DMS153 treated with DMSO at 0.1 percent for 48 hours (cell line): ENCODE measurements around the gene CDC42EP2.

Experiments
- DNase-seq: peaks from one replicate; lab custom pipeline; 2025; ENCODE audit not compliant: unreplicated experiment; lab: John Stamatoyannopoulos, UW

CDC42EP2 gene

DNA sequence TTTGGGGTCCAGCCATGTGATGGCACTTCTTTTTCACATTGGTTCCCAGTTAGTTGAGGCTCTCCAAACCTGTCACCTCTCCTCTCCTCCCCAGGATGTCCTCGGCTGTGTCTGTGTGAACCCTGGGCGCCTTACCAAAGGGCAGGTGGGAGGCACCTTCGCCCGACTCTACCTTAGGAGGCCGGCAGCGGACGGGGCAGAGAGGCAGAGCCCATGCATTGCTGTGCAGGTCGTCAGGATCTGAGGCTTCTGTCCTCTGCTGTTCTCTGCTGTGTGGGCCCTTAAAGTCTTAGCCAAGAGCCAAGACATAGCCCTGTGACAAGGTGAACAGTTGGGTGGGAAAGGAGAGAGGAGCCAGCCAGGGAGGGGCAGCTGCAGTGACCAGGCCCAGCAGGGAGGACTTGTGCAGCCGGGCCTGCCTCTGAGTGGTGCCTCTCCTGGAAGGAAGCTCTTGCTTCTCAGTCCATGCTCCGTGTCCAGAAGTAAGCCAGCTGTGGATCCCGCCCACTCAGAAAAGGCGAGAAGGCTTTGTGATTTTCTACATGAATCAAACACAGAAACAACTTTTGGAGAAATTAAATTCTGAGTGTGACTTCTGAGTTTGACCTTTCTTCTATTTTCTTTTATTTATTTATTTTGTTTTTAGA lies 17.5 kb upstream of the CDC42EP2 start:
- no peak for DNase-seq

DNA sequence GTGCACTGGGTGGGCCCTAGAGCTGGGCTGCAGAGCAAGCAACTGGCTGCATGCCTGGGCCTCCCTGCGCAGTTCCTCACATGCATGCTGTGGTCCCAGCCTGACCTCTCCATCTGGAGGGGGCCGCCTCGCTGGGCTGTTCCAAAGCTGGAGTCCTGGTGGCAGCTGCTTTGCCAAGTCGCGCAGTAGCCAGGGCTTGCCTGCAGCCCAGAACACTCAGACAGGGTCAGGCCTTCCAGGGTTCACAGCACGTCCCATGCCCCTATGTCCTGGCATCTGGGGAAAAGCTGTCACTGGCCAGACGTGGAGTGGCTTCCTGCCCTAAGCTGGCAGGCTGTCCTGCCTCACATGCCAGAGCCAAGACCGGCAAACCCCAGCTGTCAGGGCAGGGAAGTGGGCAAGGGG lies 16.5 kb upstream of the CDC42EP2 start:
- DNase-seq, result no peak

DNA sequence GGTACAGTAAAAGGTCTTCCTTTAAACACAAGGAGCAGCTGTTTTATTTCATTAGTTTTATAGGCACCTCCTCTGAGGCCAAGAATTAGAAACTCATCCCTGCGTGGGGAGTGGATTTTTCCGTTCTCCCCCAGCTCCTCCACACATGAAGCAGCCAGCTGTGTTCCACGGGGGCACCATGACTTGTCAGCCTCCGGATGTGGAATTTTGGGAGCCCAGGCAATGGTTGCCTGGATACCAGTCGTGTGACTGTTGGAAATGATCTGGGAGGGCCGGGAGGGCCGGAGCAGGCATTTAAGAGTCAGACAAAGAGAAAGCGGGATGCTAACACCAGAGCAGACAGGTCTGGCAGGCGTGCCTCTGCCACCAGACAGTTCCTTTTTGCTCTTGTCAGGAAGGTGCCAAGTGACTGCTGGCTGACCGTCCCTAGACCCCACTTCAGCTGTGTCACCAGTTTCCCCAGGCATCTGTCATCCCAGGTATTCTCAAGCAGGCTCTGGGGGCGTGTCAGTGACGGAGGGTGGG lies 15.9 kb upstream of the CDC42EP2 start:
- DNase-seq, result no peak

DNA sequence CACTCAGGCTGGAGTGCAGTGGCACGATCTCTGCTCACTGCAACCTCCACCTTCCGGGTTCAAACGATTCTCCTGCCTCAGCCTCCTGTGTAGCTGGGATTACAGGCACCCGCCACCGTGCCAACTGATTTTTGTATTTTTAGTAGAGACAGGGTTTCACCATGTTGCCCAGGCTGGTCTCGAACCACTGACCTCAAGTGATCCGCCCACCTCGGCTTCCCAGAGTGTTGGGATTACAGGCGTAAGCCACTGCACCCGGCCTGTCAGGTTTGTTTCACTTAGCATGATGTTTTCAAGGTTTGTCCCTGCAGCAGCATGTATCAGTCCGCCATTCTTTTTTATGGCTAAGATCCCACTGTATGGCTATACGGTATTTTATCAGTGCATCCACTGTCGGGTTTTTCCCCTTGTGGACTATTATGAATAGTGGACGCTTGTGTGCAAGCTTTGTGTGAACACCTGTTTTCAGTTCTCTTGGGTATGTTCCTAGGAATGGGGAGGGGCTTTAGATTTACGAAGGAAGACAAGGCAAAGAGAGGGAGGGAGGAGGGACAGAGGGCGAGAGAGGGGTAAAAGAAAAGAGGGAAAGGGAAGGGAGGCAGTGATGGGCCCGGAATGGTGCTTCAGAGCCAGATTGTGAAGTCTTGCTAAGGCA lies 13.9 kb upstream of the CDC42EP2 start:
- no peak for DNase-seq

DNA sequence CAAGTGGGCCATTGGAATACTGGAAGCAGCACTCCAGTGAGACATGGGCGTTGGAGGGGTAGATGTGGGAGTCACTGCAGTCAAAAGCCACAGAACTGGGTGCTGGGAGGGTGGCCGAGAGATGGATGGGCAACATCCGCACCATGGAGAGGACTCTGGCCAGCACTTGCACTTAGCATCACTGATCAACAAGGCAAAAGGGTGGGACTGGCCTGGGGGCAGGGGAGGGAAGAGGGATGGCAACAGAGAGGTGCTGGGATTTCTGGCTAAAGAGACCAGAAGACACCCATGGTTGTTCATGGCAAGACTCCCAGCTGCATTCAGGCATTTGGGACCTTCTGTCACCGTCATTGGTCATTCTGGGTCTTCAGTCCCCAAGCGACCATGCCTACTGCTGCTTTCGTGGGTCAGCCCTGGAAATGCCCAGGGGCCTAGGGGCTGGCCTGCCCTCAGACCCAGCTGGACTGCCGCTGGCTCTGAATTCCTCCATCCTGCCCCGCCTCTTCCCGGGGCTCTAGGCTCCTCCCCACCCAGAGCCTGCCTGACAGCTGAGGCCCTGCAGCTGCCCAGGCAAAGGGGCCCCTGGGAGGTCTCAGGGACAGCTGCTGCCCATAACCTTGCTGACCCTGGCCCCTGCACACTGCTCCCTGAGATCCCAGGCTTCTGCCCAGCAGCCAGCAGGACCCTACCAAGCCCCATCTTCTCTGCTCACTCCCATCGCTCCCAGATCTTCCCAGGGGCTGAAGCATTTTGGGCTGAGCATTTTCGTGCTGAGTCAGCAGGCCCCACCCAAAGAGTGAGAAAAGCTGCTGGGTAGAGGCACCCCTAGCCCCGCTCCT lies 13.0 kb upstream of the CDC42EP2 start:
- no peak for DNase-seq

DNA sequence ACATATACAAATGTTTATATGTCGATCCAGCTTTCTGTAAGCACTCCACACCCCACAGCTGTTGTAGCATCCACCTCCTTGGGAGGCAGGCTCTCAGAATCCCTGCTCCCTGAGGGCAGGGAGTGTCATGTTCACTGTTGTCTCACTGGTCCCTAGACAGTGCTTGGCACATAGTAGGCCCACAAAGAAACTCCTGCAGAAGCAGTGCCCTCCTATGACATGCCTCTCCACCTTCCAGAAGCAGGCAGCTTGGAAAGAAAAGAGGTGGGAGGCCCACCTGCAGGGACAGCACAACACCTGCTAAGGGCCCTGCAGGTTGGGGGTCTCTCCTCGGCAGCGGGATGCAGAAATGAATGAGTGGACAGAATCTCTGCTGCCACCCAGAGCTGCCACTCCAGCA lies 11.1 kb upstream of the CDC42EP2 start:
- DNase-seq, result no peak

DNA sequence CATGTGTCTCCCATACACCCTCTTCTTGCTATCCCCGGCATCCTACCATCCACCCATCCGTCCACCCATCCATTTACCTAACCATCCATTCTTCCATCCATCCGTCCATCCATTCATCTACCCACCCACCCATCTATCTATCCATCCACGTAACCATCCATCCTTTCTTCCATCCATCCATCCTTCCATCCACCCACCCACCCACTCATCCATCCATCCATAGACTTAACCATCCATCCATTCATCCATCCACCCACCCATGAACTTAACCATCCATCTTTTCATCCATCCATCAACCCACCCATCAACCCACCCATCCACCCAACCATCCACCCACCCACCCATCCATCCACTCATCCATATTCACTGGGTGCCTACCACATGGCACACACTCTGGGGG lies 10.6 kb upstream of the CDC42EP2 start:
- no peak for DNase-seq

DNA sequence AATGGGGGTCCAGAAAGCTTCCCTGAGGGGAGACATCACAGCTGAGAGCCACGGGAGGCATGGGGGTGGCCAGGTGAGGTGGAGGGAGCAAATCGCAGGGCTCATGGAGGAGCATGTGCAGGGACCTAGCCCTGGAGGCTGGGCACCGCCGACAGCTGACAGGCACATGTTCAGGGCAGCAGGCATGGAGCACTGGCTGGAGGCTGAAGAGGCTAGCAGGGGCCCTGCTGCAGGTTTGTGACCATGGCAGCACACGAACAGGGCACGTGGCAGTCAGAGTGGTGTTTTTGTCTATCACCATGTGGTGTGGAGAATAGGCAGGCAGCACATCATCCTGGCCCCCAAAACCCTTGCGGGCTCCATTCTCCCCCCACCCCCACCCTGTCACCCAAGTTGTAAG lies 10.1 kb upstream of the CDC42EP2 start:
- no peak for DNase-seq

DNA sequence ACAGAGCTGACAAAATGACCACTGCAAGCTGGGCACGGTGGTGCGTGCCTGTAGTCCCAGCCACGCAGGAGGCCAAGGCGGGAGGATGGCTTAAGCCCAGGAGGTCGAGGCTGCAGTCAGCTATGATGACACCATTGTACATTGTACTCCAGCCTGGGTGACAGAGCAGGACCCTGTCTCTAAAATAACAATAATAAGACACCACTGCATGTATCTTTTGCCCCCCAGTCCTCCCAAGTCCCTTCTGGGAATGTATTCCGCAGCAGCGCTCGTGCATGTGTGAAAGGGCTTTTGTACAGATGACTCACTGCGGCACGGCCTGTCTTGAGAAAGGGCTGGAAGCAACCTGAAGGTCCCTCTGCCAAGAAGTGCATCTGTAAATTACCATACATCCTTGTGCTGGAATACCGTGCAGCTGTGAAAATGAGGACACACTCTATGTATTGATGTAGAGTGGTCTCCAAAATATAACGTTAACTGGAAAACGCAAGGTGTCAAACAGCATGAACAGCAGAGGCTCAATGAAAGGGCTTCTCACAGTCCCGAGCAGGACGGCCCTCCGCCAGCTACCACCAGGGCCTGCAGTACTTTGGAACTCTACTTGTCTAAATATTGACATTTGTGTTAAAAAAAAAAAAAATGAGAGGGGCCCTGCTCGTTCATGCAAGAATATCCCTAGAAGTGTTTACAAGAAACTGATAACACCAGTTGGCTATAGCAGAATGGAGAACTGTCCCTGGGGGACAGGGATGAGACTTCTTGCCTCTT lies 9.0 kb upstream of the CDC42EP2 start:
- DNase-seq, result no peak

DNA sequence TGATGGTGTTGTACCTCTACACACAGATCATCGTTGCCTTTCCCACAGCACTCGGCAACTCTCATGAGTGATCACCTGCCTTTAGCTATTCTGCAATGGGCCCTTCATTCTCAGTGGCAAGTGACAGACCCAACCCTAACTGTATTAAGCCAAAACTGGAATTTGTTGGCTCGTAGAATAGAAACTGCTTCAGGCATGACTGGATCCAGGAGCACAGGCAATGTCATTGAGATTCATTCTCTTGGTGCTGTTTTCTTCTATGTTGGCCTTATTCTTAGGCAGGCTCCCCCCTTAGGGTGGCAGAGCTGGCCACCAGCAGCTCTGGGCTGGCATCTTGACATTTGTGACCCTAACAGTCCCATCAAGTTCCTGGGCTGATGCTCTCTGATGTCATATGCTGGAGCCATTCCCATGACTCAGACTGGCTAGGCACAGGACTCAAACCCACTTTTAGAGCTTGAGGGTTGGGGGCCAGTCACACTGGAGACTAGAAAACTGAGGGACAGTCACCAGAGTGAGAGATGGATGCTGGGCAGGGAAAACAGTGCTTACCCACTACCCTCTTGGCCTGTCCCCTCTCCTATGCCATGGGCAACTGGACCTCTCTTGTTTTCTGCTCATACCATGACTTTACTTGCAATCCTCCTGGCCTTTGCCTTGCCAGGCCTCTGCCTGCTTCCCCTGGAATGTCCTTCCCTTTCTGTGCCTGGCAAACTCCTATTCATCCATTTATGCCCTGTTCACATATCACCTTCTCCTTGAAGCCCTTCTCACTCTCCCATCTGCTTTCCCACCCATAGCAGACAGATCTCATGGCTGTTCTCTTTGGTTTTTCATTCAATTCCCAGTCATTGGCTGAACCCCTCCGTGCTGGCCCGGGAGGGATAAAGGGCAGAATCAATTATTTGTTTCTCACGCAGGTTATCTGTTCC lies 7.1 kb upstream of the CDC42EP2 start:
- no peak for DNase-seq

DNA sequence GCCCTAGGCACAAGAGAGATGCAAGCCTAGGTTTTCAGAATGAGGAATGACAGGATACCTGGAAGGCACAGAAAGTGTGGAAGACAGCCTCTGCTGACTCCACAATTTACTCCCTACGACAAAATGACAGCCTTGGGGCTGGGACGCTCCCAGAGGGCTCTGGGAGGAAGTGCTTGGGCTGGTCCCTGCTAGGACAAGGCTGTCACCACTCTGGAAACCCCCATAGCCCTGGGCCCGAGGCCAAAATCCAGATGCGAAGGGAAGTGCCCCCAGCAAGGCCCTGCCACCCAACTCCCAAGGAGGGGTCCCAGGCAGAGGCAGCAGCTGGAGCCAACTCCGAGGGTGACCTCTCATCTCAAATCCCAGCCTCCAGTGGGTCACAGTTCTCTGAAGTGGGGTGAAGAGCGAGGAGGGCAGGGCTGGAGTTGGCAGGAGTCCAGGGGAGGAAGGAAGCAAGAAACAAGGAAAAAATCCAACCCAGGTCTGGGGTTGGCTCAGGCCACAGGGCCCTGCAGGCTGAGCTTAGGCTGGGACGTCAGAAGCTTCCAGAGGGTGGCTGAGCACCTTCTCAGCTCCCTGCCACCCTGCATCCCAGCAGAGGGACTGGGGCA lies 6.3 kb upstream of the CDC42EP2 start:
- no peak for DNase-seq

DNA sequence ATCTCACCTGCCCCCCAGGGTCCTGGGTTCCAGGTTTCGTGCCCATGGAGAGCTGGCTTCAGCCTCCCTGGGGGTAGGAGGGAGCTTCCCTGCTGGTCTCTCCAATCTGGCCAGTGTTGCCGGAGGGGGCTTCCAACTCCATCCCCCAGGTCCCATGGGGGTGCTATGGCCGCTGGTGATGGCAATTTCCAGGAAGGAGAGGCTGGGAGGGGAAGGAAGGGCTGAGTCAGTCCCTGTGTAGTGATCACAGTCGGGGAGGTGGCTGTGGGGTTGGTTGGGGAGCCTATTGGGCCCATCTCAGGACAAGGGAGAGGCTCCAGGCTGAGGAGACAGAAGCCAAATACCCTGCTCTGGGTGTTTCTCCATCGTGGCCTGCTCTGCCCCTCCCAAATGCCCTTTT lies 5.7 kb upstream of the CDC42EP2 start:
- DNase-seq, result no peak

DNA sequence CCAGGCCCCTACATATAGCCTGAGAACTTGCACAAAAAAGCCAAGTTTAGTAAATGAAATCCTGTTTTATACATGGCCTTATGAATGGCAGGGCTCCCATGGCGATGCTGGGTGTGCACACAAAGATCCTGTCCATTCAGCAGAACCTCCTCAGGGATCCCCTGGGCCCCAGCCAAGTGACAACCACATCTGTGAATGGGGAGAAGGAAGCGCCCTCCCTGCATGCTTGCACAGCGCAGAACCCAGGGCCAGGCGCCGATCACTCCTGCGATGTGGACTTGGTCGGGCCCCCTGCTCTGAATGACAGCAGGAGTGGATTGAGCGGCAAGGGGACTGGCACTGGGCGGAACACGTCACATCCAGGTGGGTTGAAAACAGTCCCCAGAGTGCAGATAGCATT lies 4.5 kb upstream of the CDC42EP2 start:
- no peak for DNase-seq

DNA sequence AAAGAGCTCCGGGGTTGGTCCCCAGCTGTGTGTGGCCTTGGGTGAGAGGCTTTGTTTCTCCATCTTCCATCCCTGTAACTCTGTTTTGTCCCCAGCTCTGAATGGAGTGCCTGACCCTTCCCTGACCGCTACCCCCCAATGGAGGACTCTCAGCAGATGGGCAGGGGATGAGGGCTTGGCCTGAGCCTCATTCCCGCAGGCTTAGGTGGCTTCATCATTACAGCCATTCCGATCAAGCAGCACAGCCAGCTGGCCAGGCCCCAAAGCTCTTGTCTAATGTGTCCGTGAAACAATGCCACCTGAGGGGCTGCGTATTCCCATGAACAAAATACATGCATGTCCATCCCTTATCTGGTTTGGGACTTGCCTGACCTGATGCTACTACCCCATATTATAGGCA lies 3.9 kb upstream of the CDC42EP2 start:
- no peak for DNase-seq

DNA sequence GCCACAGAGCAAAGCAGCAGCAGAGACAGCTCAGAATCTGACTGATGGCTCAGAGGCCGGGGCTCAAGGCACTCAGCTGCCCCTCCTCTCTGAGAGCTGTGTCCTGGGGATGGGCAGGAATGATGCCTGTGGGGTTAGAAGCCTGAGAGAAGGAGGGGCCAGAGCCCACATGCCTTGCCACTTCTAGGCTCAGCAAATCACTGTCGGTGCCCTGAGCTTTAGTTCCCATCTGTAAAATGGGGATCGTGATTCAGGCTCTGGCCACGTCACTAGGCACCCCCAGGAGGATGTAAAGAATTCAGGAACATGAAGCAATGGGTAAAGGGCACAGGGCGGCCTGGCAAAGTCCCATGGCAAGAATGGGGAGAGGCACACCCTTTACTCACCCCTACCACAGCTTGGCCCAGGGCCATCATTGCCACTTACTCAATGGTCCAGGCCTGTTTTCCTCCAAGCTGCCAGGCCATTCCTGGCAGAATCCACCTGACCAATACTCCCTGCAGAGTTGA lies 3.4 kb upstream of the CDC42EP2 start:
- no peak for DNase-seq

DNA sequence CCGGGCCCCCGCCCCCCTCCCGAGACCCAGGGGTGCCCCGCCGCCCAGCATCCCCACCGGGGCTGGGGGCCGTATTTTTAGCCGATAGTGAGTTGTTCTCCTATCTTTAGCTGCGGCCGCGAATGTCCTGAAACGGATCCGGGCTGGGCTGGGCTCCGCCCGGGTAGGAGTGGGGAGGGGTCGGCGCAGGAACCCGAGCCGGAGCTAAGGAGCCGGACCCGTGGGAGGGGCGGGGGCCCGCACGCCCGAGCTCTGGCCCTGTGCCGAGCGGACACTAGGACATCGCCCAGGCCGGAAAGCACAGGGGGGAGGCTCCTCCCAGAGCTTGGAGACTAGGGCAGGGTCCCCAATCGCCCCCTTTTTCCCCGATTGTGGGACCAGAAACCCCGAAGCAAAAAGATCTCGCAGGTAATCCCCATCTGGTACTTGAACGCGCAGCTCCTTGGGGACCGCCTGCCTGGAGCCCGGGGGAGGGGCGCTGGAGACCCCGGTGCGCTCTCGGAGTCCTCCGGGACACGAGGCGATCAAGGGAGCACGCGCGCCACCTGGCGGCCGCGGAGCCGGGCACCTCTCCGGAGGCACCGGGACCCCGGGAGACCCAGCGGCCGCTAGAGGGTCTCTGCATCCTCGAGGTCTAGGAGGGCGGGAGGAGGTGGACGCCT lies 669 bp downstream of the CDC42EP2 start:
- peak; percentile 62 for DNase-seq

DNA sequence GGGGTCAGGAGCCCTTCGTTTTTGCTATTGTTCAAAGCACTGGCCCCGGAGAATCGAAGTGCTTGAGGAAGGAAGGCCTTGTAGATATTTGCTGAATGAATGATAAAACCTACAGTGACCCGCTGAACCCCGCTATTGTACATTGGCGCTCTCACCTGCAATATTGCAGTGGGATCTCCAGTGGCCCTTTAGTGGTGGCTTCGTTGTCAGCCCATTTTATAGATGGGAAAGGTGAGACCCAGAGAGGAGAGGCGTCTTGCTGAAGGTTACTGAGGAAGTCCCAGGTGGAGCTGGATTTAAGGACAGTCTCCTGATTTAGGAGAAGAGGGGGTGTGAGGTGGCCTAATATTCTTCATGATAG lies 1.2 kb downstream of the CDC42EP2 start:
- no peak for DNase-seq

DNA sequence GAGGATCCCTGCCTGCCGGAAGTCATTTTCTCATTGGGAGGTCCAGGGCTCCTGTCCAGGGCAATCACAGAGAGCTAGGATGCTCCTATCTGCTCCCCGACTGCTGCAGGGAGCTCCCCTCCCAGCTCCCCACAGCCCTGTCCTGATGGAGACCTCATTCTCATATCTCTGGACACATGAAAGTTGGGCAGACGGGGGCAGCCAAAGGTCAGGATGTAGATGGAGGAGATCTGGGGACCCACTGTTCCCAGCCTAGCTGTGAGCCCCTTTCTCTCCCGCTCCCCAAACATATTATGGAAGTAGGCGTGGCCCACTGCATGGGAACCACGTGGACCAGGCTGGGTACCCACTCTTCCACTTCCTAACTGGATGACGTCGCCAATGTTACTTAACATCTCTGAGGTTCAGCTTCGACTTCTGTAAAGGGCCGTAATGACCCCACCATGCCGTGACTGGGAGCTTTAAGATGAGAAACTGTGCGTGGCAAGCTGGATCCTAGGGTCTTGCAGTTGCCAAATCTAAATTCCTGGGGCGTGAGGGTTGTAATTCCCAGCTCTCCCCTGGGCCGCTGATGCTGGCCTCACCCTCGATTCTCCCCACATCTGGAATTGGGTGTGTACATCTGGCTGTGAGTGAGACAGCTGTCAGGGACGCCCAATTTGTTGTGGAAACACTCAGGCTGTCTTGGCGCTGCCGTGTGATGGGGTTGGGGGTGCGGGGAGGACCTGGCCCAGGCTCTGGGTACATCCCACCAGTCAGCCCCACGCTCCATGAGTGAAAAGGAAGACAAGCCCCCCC lies 1.8 kb downstream of the CDC42EP2 start:
- DNase-seq, result no peak
